CD14-positive monocyte (primary cell): Measurements from ENCODE around the gene PPA2. TPM values are rescaled to one million over a fixed set of nuclear protein-coding genes. Genes with fewer than 3 reads are reported as not detected.
"Not testable (repeated sequence)": the region's sequence is repeated elsewhere in the genome, so short reads cannot be mapped to it uniquely, and the experiment has no call there.

Experiments used
- DNase-seq, 3 donors: peaks; one replicate each; pipeline ENCODE4 v3.0.0-alpha.2; 2011 to 2022
- H2AFZ ChIP-seq: 2 replicates; pipeline ENCODE4 v1.6.0; 2012; ENCODE audit warnings: mild to moderate bottlenecking, low read depth, low read length, inconsistent platforms; ENCODE audit not compliant: insufficient read depth, poor library complexity, severe bottlenecking
- H3K27ac ChIP-seq, 2 donors: 1 replicate in 1 of 2; 2 replicates in 1 of 2; pipeline ENCODE4 v1.5.1; 2012 to 2013; ENCODE audit warnings: low read length in 2 of 2, control low read depth in 1 of 2, inconsistent platforms in 1 of 2, low read depth in 1 of 2, mild to moderate bottlenecking in 1 of 2
- H3K27me3 ChIP-seq, 2 donors: one replicate each; pipeline versions ENCODE4 v1.6.0 to v1.6.1; 2011 to 2013; ENCODE audit warnings: low read length in 2 of 2; ENCODE audit not compliant: control insufficient read depth in 2 of 2, insufficient read depth in 2 of 2
- H3K36me3 ChIP-seq, 2 donors: replicated peaks in 1 of 2; 1 replicate in 1 of 2; 2 replicates in 1 of 2; pipeline versions ENCODE4 v1.5.1 to v1.6.1; 2012 to 2013; ENCODE audit warnings: low read length in 2 of 2, control low read depth in 1 of 2, inconsistent platforms in 1 of 2, mild to moderate bottlenecking in 1 of 2; ENCODE audit not compliant: insufficient read depth in 2 of 2, control insufficient read depth in 1 of 2
- H3K4me1 ChIP-seq, 2 donors: 1 replicate in 1 of 2; 2 replicates in 1 of 2; pipeline versions ENCODE4 v1.5.1 to v1.6.1; 2012 to 2013; ENCODE audit warnings: low read length in 2 of 2, control low read depth in 1 of 2, inconsistent platforms in 1 of 2, mild to moderate bottlenecking in 1 of 2, moderate library complexity in 1 of 2; ENCODE audit not compliant: insufficient read depth in 2 of 2, control insufficient read depth in 1 of 2
- H3K4me2 ChIP-seq: replicated peaks from 2 replicates; pipeline ENCODE3; 2012; ENCODE audit warnings: low read length, moderate library complexity, mild to moderate bottlenecking; ENCODE audit not compliant: poor library complexity, severe bottlenecking; ENCODE audit errors: extremely low read depth
- H3K4me3 ChIP-seq, 3 experiments: fragments of 200-600 bp in 1 of 3; sonication (generic) in 1 of 3; replicated peaks in 1 of 3; 1 replicate in 2 of 3; 2 replicates in 1 of 3; pipeline ENCODE4 v1.5.1; 2011 to 2013; ENCODE audit warnings: low read length in 3 of 3, mild to moderate bottlenecking in 3 of 3, control low read depth in 2 of 3, low read depth in 2 of 3, inconsistent platforms in 1 of 3, moderate library complexity in 1 of 3
- H3K79me2 ChIP-seq: 2 replicates; pipeline ENCODE4 v1.6.0; 2012; ENCODE audit warnings: mild to moderate bottlenecking, control low read depth, inconsistent platforms, low read length, moderate library complexity; ENCODE audit not compliant: insufficient read depth
- H3K9ac ChIP-seq: 2 replicates; pipeline ENCODE4 v1.6.0; 2017; ENCODE audit warnings: low read length, mild to moderate bottlenecking; ENCODE audit not compliant: insufficient read depth, poor library complexity, severe bottlenecking
- H3K9me3 ChIP-seq, 2 donors: replicated peaks in 1 of 2; 1 replicate in 1 of 2; 2 replicates in 1 of 2; pipeline versions ENCODE4 v1.5.1 to v1.6.1; 2012 to 2013; ENCODE audit warnings: low read length in 2 of 2, control low read depth in 1 of 2; ENCODE audit not compliant: control insufficient read depth in 1 of 2, insufficient read depth in 1 of 2
- H4K20me1 ChIP-seq: 2 replicates; pipeline ENCODE4 v1.6.0; 2012; ENCODE audit warnings: mild to moderate bottlenecking, low read length, control low read depth, moderate library complexity; ENCODE audit not compliant: insufficient read depth
- H3K27ac Mint-ChIP-seq, 7 donors: one replicate each; pipeline ENCODE4 v1.8.0; 2020; ENCODE audit warnings: mild to moderate bottlenecking in 7 of 7, mixed read lengths in 7 of 7, moderate library complexity in 6 of 7, inconsistent platforms in 2 of 7
- H3K27me3 Mint-ChIP-seq, 3 donors: one replicate each; pipeline ENCODE4 v1.8.0; 2021 to 2022; ENCODE audit warnings: low read depth in 3 of 3, mild to moderate bottlenecking in 3 of 3, mixed read lengths in 3 of 3, moderate library complexity in 3 of 3, inconsistent platforms in 1 of 3
- H3K36me3 Mint-ChIP-seq, 2 donors: one replicate each; pipeline ENCODE4 v1.8.0; 2020; ENCODE audit warnings: mixed read lengths in 2 of 2, inconsistent platforms in 1 of 2, mild to moderate bottlenecking in 1 of 2
- H3K4me1 Mint-ChIP-seq: one replicate; pipeline ENCODE4 v1.8.0; 2020; ENCODE audit warnings: mild to moderate bottlenecking, mixed read lengths
- H3K4me3 Mint-ChIP-seq, 2 donors: one replicate each; pipeline ENCODE4 v1.8.0; 2020; ENCODE audit warnings: mild to moderate bottlenecking in 2 of 2, mixed read lengths in 2 of 2, moderate library complexity in 1 of 2
- H3K9me3 Mint-ChIP-seq, 7 donors: one replicate each; pipeline ENCODE4 v1.8.0; 2020 to 2022; ENCODE audit warnings: mixed read lengths in 7 of 7, mild to moderate bottlenecking in 6 of 7, moderate library complexity in 6 of 7, inconsistent platforms in 2 of 7
- CTCF ChIP-seq: fragments of 200-600 bp; IDR thresholded peaks from one replicate; pipeline ENCODE4 v1.8.0; 2022; ENCODE audit warnings: antibody characterized with exemption, mild to moderate bottlenecking
- WGBS: methylation state at CpG from one replicate; pipeline ENCODE4 v1.1.5; 2013; ENCODE audit warnings: missing lambda C conversion rate; ENCODE audit not compliant: insufficient coverage; 5-methylcytosine and 5-hydroxymethylcytosine counted together
- intact Hi-C, 2 donors: fragments of 100-400 bp; cut with micrococcal nuclease; formaldehyde crosslinking; loops; one replicate each; pipeline versions ENCODE4 v1.15.0 to v1.15.1; 2023
- polyA plus RNA-seq, 3 donors: library from polyadenylated mRNA; depleted of rRNA in 1 of 3; unstranded in 2 of 3; stranded (reverse) in 1 of 3; fragments of 300-500 nt in 2 of 3; fragments of >200 nt in 1 of 3; fragmentation: Illumina TruSeq in 2 of 3; gene quantifications; 1 replicate in 2 of 3; 2 replicates in 1 of 3; pipeline ENCODE4 v1.2.3, GENCODE V29; 2012 to 2021

PPA2 gene
- polyA plus RNA-seq, 3 donors: 24.8 to 128 (median 110) TPM

GRCh38 chr4:105466580-105466979 is 7.3 kb downstream of the PPA2 start:
- Mint-ChIP-seq H3K27me3 (peaks cover 0 to 2% (median 0%) of the 10 kb centered on the region in 3 donors), H3K36me3 (peaks cover 42 to 51% of the 10 kb centered on the region in 2 donors)

GRCh38 chr4:105464563-105464962 is 9.3 kb downstream of the PPA2 start:
- not testable (repeated sequence) for H3K27me3 Mint-ChIP-seq, H3K27me3 ChIP-seq, H3K4me3 ChIP-seq, H2AFZ ChIP-seq, H3K27ac ChIP-seq, DNase-seq, H3K9ac ChIP-seq, H3K9me3 ChIP-seq, H3K4me2 ChIP-seq, H3K4me3 Mint-ChIP-seq
- H4K20me1 ChIP-seq: peaks cover 12% of the 10 kb centered on the region
- H3K4me1 Mint-ChIP-seq: peaks cover 43% of the 10 kb centered on the region
- H3K9me3 Mint-ChIP-seq: peaks cover 0 to 25% (median 7%) of the 10 kb centered on the region in 7 donors
- H3K36me3 Mint-ChIP-seq: peaks cover 42 to 51% of the 10 kb centered on the region in 2 donors
- H3K79me2 ChIP-seq: peaks cover 85% of the 10 kb centered on the region
- H3K4me1 ChIP-seq: peaks cover 21 to 28% of the 10 kb centered on the region in 2 donors
- H3K27ac Mint-ChIP-seq: peak overlapping the region in 3 of 7 donors; percentile 1 to 68 (median 63)
- intact Hi-C loops: loop anchor here in 1 of 2 donors (10.0 kb wide), 1 partner anchor 170 kb away; no protein-coding TSS in a partner anchor
- 100% methylated on average over 1 of the region's 2 CpGs for WGBS
- H3K36me3 ChIP-seq: peaks cover 9 to 31% of the 10 kb centered on the region in 2 donors

More at GRCh38 chr4:105466580-105466979, 7.3 kb downstream of the PPA2 start:
- peaks cover 25 to 33% of the 10 kb centered on the region in 2 donors for H3K4me1 ChIP-seq
- no peak overlapping the region for H3K9ac ChIP-seq
- intact Hi-C loops: loop anchor here in 1 of 2 donors (10.0 kb wide), 1 partner anchor 172 kb away; no protein-coding TSS in a partner anchor
- peaks cover 0 to 25% (median 7%) of the 10 kb centered on the region in 7 donors for H3K9me3 Mint-ChIP-seq
- peaks cover 9 to 31% of the 10 kb centered on the region in 2 donors for H3K36me3 ChIP-seq
- WGBS: 100% methylated on average over 5 of the region's 6 CpGs
- no peak for DNase-seq
- H3K27ac ChIP-seq: no peak overlapping the region
- H3K9me3 ChIP-seq: peaks cover 6 to 9% of the 10 kb centered on the region in 2 donors
- H4K20me1 ChIP-seq: peaks cover 24% of the 10 kb centered on the region
- no peak overlapping the region for H2AFZ ChIP-seq
- H3K4me3 Mint-ChIP-seq: no peak overlapping the region
- H3K27ac Mint-ChIP-seq: no peak overlapping the region
- no peak overlapping the region for H3K4me2 ChIP-seq
- no peaks in the 10 kb centered on the region for H3K27me3 ChIP-seq
- H3K4me3 ChIP-seq: no peak overlapping the region
- peaks cover 48% of the 10 kb centered on the region for H3K4me1 Mint-ChIP-seq
- H3K79me2 ChIP-seq: peaks cover 95% of the 10 kb centered on the region
- no peak for TF ChIP-seq CTCF
